IMR-90 (cell line): ENCODE data around the gene PDZD8.

Experiments
- BHLHE40 ChIP-seq: fragments of 150-350 bp; IDR thresholded peaks from 2 replicates; pipeline ENCODE4 v1.6.1; 2016; ENCODE audit warnings: mild to moderate bottlenecking, low read depth, low read length
- CEBPB ChIP-seq: IDR thresholded peaks from 2 replicates; pipeline ENCODE4 v1.6.1; 2012; ENCODE audit warnings: low read depth, low read length, improper control_type of control experiment
- CHD1 ChIP-seq: IDR thresholded peaks from 2 replicates; pipeline ENCODE4 v1.6.1; 2012; ENCODE audit warnings: low read depth, low read length, improper control_type of control experiment
- ELK1 ChIP-seq: fragments of 150-350 bp; IDR thresholded peaks from 2 replicates; pipeline ENCODE4 v1.6.1; 2016; ENCODE audit warnings: low read depth, mild to moderate bottlenecking, low read length, moderate library complexity, borderline replicate concordance
- MXI1 ChIP-seq: IDR thresholded peaks from 2 replicates; pipeline ENCODE4 v1.6.1; 2012; ENCODE audit warnings: low read depth, mild to moderate bottlenecking, low read length, moderate library complexity, borderline replicate concordance
- POLR2A ChIP-seq: IDR thresholded peaks from 2 replicates; pipeline ENCODE4 v1.6.1; 2012; ENCODE audit warnings: mild to moderate bottlenecking, low read depth, low read length
- SMC3 ChIP-seq: fragments of 150-350 bp; IDR thresholded peaks from 2 replicates; pipeline ENCODE4 v1.6.1; 2016; ENCODE audit warnings: low read depth, mild to moderate bottlenecking, antibody characterized with exemption, low read length, moderate library complexity
- USF2 ChIP-seq: fragments of 150-350 bp; IDR thresholded peaks from 2 replicates; pipeline ENCODE4 v1.6.1; 2017; ENCODE audit warnings: mild to moderate bottlenecking, antibody characterized with exemption, low read length, low read depth
- TF ChIP-seq, protein P1 (sequence below): conservative IDR thresholded peaks from 2 replicates; pipeline ENCODE4 v1.5.1; 2012; ENCODE audit warnings: mild to moderate bottlenecking, low read depth, low read length, improper control_type of control experiment

DNA sequence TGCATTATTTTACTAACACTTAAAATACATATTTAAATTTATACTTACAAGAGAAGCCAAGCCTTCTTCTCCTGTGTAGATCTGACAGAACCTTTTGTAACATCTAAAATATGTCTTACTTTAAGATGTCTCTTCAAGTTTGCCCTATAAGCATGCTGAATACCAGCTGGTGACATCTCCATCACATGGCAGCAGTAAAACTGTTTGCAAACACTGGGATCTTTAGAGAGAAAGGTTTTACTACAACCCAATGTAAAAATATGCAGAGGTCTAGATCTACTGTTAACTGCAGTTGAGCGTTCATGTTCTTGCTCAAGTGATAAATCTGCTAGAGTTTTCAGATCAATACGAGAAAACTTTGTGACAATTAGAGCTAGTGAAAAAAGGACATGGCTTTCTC lies 23.2 kb downstream of the PDZD8 start:
- TF ChIP-seq, protein P1, sequence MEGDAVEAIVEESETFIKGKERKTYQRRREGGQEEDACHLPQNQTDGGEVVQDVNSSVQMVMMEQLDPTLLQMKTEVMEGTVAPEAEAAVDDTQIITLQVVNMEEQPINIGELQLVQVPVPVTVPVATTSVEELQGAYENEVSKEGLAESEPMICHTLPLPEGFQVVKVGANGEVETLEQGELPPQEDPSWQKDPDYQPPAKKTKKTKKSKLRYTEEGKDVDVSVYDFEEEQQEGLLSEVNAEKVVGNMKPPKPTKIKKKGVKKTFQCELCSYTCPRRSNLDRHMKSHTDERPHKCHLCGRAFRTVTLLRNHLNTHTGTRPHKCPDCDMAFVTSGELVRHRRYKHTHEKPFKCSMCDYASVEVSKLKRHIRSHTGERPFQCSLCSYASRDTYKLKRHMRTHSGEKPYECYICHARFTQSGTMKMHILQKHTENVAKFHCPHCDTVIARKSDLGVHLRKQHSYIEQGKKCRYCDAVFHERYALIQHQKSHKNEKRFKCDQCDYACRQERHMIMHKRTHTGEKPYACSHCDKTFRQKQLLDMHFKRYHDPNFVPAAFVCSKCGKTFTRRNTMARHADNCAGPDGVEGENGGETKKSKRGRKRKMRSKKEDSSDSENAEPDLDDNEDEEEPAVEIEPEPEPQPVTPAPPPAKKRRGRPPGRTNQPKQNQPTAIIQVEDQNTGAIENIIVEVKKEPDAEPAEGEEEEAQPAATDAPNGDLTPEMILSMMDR: no peak
- no peak for TF ChIP-seq USF2
- TF ChIP-seq BHLHE40: no peak
- no peak for TF ChIP-seq SMC3
- no peak for TF ChIP-seq POLR2A
- TF ChIP-seq MXI1: no peak
- no peak for TF ChIP-seq ELK1
- no peak for TF ChIP-seq CHD1
- TF ChIP-seq CEBPB: no peak
